Osteoblast (primary cell): Measurements from ENCODE around the gene DUSP7. TPM values are rescaled to one million over a fixed set of nuclear protein-coding genes. Genes with fewer than 3 reads are reported as not detected.

Experiments
- DNase-seq: peaks from one replicate; pipeline ENCODE4 v3.0.0; 2011; ENCODE audit warnings: low spot score, mixed read lengths; ENCODE audit not compliant: insufficient read length; ENCODE audit errors: missing footprints
- H2AFZ ChIP-seq: 2 replicates; pipeline ENCODE4 v1.6.0; 2011; ENCODE audit warnings: mild to moderate bottlenecking, low read length
- H3K27ac ChIP-seq: 2 replicates; pipeline ENCODE4 v1.5.1; 2011; ENCODE audit warnings: mild to moderate bottlenecking, low read depth, low read length, moderate library complexity
- H3K27me3 ChIP-seq: 2 replicates; pipeline ENCODE4 v1.6.0; 2012; ENCODE audit warnings: mild to moderate bottlenecking, control low read depth, inconsistent platforms, low read length, moderate library complexity; ENCODE audit not compliant: insufficient read depth
- H3K36me3 ChIP-seq: 2 replicates; pipeline ENCODE4 v1.5.1; 2011; ENCODE audit warnings: mild to moderate bottlenecking, low read length, control low read depth, moderate library complexity; ENCODE audit not compliant: insufficient read depth
- H3K4me1 ChIP-seq: 2 replicates; pipeline ENCODE4 v1.5.1; 2011; ENCODE audit warnings: mild to moderate bottlenecking, low read length, control low read depth, moderate library complexity; ENCODE audit not compliant: insufficient read depth
- H3K4me2 ChIP-seq: 2 replicates; pipeline ENCODE4 v1.6.0; 2011; ENCODE audit warnings: mild to moderate bottlenecking, low read length; ENCODE audit not compliant: insufficient read depth
- H3K4me3 ChIP-seq: fragments of 200-600 bp; sonication (generic); 3 replicates; pipeline ENCODE4 v1.5.1; 2012; ENCODE audit warnings: mild to moderate bottlenecking, low read length, inconsistent platforms; ENCODE audit not compliant: insufficient read depth
- H3K79me2 ChIP-seq: 2 replicates; pipeline ENCODE4 v1.6.0; 2012; ENCODE audit warnings: mild to moderate bottlenecking, low read length, control low read depth, inconsistent platforms; ENCODE audit not compliant: insufficient read depth
- H3K9me3 ChIP-seq: 2 replicates; pipeline ENCODE4 v1.5.1; 2011; ENCODE audit warnings: low read depth, low read length, control low read depth
- H4K20me1 ChIP-seq: 2 replicates; pipeline ENCODE4 v1.6.0; 2012; ENCODE audit warnings: mild to moderate bottlenecking, low read length, control low read depth; ENCODE audit not compliant: insufficient read depth
- CTCF ChIP-seq: IDR thresholded peaks from 2 replicates; pipeline ENCODE4 v1.5.1; 2011; ENCODE audit warnings: mild to moderate bottlenecking, low read depth, low read length, moderate library complexity; ENCODE audit errors: extremely low read depth
- total RNA-seq: library from RNA; depleted of rRNA; stranded (reverse); fragments of >200 nt; gene quantifications from 2 replicates; pipeline ENCODE4 v1.2.3, GENCODE V29; 2012

The DUSP7 gene
- total RNA-seq, 1 donor, result 12.7 TPM

- DNase-seq, result peak; percentile 38
- no peaks in the 10 kb centered on the region for H3K9me3 ChIP-seq
- H2AFZ ChIP-seq, result no peak overlapping the region
- no peaks in the 10 kb centered on the region for H3K79me2 ChIP-seq
- no peak overlapping the region for H3K27ac ChIP-seq
- no peaks in the 10 kb centered on the region for H3K36me3 ChIP-seq
- TF ChIP-seq CTCF, result no peak
- H4K20me1 ChIP-seq, result no peaks in the 10 kb centered on the region
- no peak overlapping the region for H3K4me3 ChIP-seq
- H3K27me3 ChIP-seq, result no peaks in the 10 kb centered on the region
- H3K4me2 ChIP-seq, result no peak overlapping the region
- H3K4me1 ChIP-seq, result no peaks in the 10 kb centered on the region
These were observed 22.6 kb upstream of the DUSP7 start for GRCh38 chr3:52078781-52079560.

GRCh38 chr3:52077925-52078324 lies 21.6 kb upstream of the DUSP7 start:
- H3K27ac ChIP-seq, result no peak overlapping the region
- no peak overlapping the region for H3K4me3 ChIP-seq
- peak; percentile 63 for DNase-seq
- no peaks in the 10 kb centered on the region for H3K4me1 ChIP-seq
- no peaks in the 10 kb centered on the region for H3K36me3 ChIP-seq
- H3K79me2 ChIP-seq, result no peaks in the 10 kb centered on the region
- H3K9me3 ChIP-seq, result no peaks in the 10 kb centered on the region
- H2AFZ ChIP-seq, result no peak overlapping the region
- TF ChIP-seq CTCF, result no peak
- H4K20me1 ChIP-seq, result no peaks in the 10 kb centered on the region
- H3K4me2 ChIP-seq, result no peak overlapping the region
- no peaks in the 10 kb centered on the region for H3K27me3 ChIP-seq

- no peak overlapping the region for H3K4me3 ChIP-seq
- no peaks in the 10 kb centered on the region for H4K20me1 ChIP-seq
- H3K27me3 ChIP-seq, result no peaks in the 10 kb centered on the region
- no peak for TF ChIP-seq CTCF
- H3K36me3 ChIP-seq, result no peaks in the 10 kb centered on the region
- H3K27ac ChIP-seq, result no peak overlapping the region
- H3K4me1 ChIP-seq, result no peaks in the 10 kb centered on the region
- peak; percentile 78 for DNase-seq
- no peak overlapping the region for H3K4me2 ChIP-seq
- no peaks in the 10 kb centered on the region for H3K9me3 ChIP-seq
- H2AFZ ChIP-seq, result no peak overlapping the region
- no peaks in the 10 kb centered on the region for H3K79me2 ChIP-seq
These were observed 20.8 kb upstream of the DUSP7 start for GRCh38 chr3:52076896-52077780.

GRCh38 chr3:52073490-52073889 lies 17.1 kb upstream of the DUSP7 start:
- peaks cover 9% of the 10 kb centered on the region for H3K4me1 ChIP-seq
- H3K4me2 ChIP-seq, result no peak overlapping the region
- H3K27me3 ChIP-seq, result no peaks in the 10 kb centered on the region
- no peak for TF ChIP-seq CTCF
- no peak overlapping the region for H3K27ac ChIP-seq
- no peaks in the 10 kb centered on the region for H4K20me1 ChIP-seq
- H3K36me3 ChIP-seq, result no peaks in the 10 kb centered on the region
- no peak overlapping the region for H3K4me3 ChIP-seq
- no peaks in the 10 kb centered on the region for H3K79me2 ChIP-seq
- no peaks in the 10 kb centered on the region for H3K9me3 ChIP-seq
- DNase-seq, result no peak
- no peak overlapping the region for H2AFZ ChIP-seq
